NCI-H2196 treated with DMSO at 0.1 percent for 48 hours (cell line): ENCODE measurements around the gene B3GAT2.
A peak's percentile ranks its signal among the peaks of the same experiment; 100 is the strongest.
"Not testable (repeated sequence)": the region's sequence is repeated elsewhere in the genome, so short reads cannot be mapped to it uniquely, and the experiment has no call there.

Source experiments
- DNase-seq: peaks from one replicate; lab custom pipeline; 2025; ENCODE audit not compliant: unreplicated experiment; lab: John Stamatoyannopoulos, UW

The B3GAT2 gene

GRCh38 chr6:70956451-70957283, at the start of gene B3GAT2:
Gene B3GAT2, minus strand, starts transcription at chr6:70957060. Its CDS starts 631 bp downstream, at chr6:70956429.
- no peak for DNase-seq

DNA sequence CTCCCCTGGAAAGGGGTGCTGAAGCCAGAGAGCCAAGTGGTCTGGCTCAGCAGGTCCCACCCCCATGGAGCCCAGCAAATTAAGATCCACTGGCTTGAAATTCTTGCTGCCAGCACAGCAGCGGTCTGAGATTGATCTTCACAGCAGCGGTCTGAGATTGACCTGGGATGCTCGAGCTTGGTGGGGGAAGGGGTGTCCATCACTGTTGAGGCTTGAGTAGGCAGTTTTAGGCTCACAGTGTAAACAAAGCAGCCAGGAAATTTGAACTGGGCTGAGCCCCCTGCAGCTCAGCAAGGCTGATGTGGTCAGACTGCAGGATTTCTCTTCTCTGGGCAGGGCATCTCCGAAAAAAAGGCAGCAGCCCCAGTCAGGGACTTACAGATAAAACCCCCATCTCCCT, 41.3 kb upstream of the B3GAT2 start:
- no peak for DNase-seq

GRCh38 chr6:70997379-70997778, 40.5 kb upstream of the B3GAT2 start:
- DNase-seq: no peak

DNA sequence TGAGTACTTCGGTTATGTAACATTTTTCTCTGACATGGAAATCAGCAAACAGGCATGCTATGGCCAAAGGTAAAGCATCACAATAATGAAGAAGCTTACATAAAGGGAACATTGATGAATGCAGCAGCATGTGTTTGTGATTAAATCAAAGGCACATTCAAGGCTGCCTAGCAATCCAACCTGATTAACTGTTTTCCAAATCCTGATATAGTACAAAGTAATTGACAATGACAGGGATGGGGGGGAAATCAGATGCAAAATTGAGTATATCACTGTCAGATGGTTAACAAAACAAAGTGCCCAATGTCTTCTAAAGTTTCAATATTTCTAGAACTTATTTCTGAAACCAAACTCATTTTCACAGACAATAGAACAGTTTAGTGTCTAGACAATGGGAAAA, 39.2 kb upstream of the B3GAT2 start:
- no peak for DNase-seq

- no peak for DNase-seq
These were observed 38.6 kb upstream of the B3GAT2 start for GRCh38 chr6:70995411-70995810.

DNA sequence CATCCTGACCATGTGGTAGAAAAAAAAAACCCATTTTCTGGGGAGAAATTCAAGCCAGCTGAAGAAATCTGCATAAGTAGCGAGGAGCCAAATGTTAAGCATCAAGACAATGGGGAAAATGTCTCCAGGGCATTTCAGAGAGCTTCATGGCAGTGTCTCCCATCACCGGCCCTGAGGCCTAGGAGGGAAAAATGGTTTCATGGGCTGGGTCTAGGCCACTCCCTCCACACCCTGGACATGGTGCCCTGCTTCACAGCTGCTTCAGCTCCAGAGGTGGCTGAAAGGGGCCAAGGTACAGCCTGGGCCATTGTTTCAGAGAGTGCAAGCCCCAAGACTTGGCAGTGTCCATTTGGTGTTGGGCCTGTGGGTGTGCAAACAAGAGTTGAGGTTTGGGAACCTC, 34.4 kb upstream of the B3GAT2 start:
- DNase-seq: no peak

GRCh38 chr6:70985156-70985555, 28.3 kb upstream of the B3GAT2 start:
- DNase-seq: no peak

DNA sequence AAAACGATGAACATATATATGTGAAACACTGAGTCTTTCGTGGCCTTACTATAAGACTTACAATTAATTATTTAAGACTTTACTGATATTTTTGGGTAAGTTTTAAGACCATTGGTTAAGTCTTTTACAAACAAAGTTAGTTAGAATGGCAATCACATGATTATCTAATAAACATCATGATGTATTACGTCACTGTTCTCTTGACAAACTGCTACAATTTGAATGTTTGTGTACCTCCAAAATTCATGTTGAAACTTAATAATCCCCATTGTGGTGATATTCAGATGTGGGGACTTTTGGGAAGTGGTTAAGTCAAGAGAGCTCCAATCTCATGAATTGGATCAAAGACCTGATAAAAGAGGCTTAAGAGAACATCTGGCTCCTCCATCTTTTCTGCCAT, 25.9 kb upstream of the B3GAT2 start:
- DNase-seq: no peak

- no peak for DNase-seq
These were observed 23.9 kb upstream of the B3GAT2 start for GRCh38 chr6:70980727-70981126.

DNA sequence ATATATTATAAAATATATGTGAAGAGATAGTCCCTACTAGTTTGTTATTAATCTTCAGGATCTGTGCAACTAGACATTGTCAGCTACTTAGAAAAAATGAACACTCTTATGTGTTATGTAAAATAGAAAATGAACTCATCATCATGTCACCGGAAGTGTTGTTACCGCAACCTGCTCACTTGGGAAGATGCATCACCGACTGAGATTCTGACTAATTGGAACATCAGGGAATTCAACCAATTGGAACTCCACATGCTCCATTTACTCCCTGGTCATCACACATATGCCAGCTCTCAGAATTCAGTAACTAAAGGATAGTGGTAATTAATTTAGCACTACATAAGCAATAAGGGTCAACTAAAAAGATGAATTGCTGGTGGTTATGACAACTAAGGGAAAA, 16.7 kb upstream of the B3GAT2 start:
- DNase-seq: no peak

- DNase-seq: no peak
These were observed 10.2 kb upstream of the B3GAT2 start for GRCh38 chr6:70967049-70967448.

DNA sequence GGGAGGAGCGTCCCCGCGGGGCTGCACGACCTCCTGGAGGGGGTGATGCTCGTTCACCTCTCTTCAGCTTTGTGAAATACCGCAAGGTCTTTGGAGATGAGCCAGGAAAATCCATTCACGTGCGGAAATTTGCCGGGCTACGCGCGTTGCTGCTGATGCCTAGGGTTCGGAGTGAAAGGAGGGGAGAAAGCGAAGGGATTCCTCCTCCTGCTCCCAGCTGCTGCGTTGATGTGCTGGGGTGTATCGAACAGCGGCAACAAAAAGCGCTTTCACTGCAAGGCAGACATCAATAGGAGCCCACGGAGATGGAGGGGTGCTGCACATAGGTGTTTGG, 391 bp upstream of the B3GAT2 start:
- no peak for DNase-seq

DNA sequence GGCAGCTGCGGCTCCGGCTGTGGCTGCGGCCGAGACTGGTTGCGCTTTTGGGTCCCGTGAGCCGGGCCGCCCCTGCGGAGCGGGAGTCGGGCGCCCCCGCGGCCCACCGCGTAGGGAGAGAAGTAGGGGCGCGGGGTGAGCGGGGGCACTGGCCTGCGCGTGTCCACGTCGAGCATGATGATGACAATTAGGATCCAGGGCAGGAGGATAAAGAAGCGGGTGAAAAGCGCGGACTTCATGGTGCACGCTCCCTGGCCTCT, 739 bp downstream of the B3GAT2 start:
- no peak for DNase-seq

GRCh38 chr6:70955441-70956190, 1.2 kb downstream of the B3GAT2 start:
- DNase-seq: peak; percentile 88

DNA sequence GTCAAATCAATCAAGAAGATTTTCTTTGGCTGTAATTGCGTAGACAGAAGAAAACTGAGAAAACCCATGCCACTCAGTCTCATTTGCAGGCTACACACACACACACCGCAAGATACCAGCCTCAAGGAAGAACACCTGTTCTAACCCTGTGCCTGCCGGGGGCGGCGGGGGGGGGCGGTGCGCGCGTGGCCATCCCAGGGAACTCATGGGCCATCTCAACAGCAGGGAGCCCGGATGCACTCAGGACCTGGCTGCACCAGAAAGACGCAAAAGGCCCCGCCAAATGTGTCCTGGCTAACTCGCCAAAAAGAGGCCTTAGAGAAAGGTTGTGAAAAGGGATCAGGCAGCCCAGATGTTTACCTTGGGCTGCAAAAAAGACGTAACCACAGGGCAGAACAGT, 2.1 kb downstream of the B3GAT2 start:
- no peak for DNase-seq

GRCh38 chr6:70954176-70954575, 2.7 kb downstream of the B3GAT2 start:
- no peak for DNase-seq

GRCh38 chr6:70952608-70953165, 4.2 kb downstream of the B3GAT2 start:
- DNase-seq: no peak

- DNase-seq: not testable (repeated sequence)
These were observed 12.5 kb downstream of the B3GAT2 start for GRCh38 chr6:70944321-70944720.

- no peak for DNase-seq
These were observed 23.0 kb downstream of the B3GAT2 start for GRCh38 chr6:70933853-70934252.

DNA sequence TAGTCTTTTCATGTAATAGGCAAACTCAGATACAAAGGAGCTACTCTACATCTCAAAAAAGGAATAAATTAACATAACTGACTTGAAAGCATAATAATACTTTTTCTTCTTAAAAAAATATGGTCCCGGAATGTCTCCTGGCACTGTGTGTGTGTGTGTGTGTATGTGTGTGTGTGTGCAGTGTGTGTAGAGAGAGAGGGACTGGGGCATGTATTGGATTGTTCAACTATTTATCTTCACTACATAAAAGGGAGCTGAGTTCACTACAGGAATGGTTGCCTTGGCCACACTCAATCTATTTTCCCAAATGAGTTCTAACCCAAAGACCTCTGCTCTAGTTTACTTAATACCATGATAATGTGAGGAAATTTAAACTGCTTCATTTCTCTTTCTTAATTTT, 51.1 kb downstream of the B3GAT2 start:
- no peak for DNase-seq

DNA sequence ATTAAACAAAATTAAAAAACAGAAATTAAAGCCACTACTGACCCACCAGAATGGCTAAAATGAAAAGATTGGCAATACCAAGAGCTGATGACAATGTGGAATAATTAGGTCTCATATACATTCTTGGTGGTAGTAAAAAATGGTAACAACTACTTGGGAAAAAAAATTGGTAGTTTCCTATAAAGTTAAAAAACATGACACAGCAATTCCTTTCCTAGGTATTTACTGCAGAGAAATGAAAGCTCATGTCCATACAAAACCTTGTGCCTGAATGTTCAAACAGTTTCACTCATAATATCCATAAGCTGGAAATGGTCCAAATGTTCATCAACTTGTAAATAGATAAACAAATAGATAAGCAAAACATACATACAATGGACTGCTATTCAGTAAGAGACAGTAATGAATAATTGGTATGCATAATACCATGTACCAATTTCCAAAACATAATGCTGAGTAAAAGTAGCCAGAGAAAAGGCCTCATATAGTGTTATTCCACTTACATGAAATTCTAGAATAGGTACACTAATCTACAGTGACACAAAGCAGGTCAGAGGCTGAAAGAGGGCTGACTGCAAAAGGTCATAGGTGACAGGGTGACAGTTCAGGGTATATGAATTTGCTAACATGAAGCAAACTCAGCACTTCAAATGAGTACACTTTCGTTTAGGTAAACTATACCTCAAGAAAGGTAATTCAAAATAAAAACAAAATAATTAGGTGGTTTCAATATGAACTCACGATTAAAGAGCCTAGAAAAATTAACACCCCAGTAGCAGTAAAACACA, 53.0 kb downstream of the B3GAT2 start:
- DNase-seq: no peak

- DNase-seq: no peak
These were observed 55.5 kb downstream of the B3GAT2 start for GRCh38 chr6:70901324-70901723.
